Stimulated activated memory B cell treated with anti-CD40 and anti-IgM and Interleukin-4, amounts not matched to agents 10 μg/mL and 1 μg/mL and 100 μg/mL, for 72 hours (primary cell): ENCODE data around the gene PAK6.

Experiments used
- ATAC-seq: fragments of 150-1000 bp; cut with Tn5 transposase; 2 replicates; pipeline ENCODE4 v1.10.0; 2021
- H3K27ac Mint-ChIP-seq: one replicate; pipeline ENCODE4 v1.8.0; 2022; ENCODE audit warnings: mild to moderate bottlenecking, mixed read lengths
- H3K27me3 Mint-ChIP-seq: one replicate; pipeline ENCODE4 v1.8.0; 2022; ENCODE audit warnings: mixed read lengths
- H3K36me3 Mint-ChIP-seq: one replicate; pipeline ENCODE4 v1.8.0; 2022; ENCODE audit warnings: mixed read lengths
- H3K4me1 Mint-ChIP-seq: one replicate; pipeline ENCODE4 v1.8.0; 2022; ENCODE audit warnings: mixed read lengths
- H3K4me3 Mint-ChIP-seq: one replicate; pipeline ENCODE4 v1.8.0; 2022; ENCODE audit warnings: mild to moderate bottlenecking, moderate library complexity, mixed read lengths
- H3K9me3 Mint-ChIP-seq: one replicate; pipeline ENCODE4 v1.8.0; 2022; ENCODE audit warnings: mixed read lengths

PAK6 gene

DNA sequence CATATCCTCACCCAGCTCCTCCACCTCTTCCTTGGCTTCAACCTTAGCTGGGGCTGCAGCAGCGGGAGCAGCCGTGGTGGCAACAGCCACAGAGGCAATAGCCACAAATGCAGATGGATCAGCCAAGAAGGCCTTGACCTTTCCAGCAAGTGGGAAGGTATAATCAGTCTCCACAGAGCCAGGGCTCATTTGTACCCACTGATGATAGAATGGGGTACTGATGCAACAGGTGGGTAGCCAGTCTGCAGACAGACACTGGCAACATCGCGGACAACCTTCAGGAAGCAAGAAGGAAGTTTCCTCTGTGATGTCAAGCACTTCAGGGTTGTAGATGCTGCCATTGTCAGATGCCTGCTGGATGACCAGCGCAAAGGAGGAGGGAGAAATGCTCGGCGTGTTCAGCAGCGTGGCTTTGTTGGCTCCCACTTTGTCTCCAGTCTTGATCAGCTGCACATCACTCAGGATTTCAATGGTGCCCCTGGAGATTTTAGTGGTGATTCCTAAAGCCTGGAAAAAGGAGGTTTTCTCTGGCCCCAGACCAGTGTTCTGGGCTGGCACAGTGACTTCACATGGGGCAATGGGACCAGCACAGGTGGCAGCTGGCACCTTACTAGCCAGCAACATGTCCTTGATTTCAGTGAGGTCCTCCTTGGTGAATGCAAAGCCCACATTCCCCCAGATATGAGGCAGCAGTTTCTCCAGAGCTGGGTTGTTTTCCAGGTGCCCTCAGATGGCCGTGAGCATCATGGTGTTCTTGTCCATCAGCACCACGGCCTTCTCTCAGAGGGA lies 73.7 kb downstream of the PAK6 start:
- no peak for ATAC-seq
- Mint-ChIP-seq H3K36me3 (no peaks in the 10 kb centered on the region), H3K27ac (no peak overlapping the region), H3K4me1 (peaks cover 38% of the 10 kb centered on the region), H3K4me3 (no peak overlapping the region), H3K9me3 (no peaks in the 10 kb centered on the region), H3K27me3 (peaks cover 22% of the 10 kb centered on the region)

DNA sequence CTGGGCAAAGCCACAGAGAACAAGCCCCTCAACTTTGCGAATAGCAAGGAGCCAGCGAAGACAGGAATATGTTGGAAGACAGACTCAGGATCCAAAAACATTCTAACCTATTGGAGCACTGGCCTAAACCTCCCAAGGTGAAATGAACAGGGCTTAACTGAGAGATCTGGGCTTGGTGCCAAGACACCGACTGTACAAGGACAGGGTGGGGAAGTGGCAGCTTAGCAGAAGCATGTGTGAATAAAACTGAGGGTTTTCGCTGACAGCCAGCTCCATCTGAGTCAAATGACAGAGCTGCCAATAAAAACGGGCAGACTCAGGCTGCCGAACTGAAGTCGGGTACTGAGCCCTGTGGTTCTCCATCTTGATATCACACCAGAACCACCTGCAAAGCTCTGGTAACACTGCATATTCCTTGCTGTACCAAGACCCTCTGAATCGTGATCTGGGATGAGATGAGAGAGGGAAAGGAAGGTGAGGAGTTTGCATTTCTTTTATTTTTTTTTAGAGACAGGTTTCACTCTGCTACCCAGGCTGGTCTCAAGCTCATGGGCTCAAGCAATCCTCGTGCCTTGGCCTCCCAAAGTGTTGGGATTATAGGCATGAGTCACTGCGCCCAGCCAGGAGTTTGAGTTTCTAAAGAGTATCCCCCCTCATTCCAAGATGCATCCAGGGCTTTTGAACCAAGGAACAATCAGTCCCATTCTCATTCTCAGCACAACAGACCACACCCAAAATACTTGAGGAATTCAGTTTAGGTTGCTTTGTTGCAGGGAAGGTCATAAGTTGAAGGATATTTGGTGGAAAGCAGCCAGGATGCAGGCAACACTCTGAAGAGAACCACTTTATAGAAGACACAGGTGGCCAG lies 74.9 kb downstream of the PAK6 start:
- no peak for ATAC-seq
- no peak overlapping the region for H3K27ac Mint-ChIP-seq
- H3K9me3 Mint-ChIP-seq, result no peaks in the 10 kb centered on the region
- H3K4me3 Mint-ChIP-seq, result no peak overlapping the region
- no peaks in the 10 kb centered on the region for H3K36me3 Mint-ChIP-seq
- H3K27me3 Mint-ChIP-seq, result peaks cover 22% of the 10 kb centered on the region
- H3K4me1 Mint-ChIP-seq, result peaks cover 27% of the 10 kb centered on the region

GRCh38 chr15:40314723-40315276 lies 75.9 kb downstream of the PAK6 start:
- H3K9me3 Mint-ChIP-seq, result no peaks in the 10 kb centered on the region
- H3K4me1 Mint-ChIP-seq, result peaks cover 16% of the 10 kb centered on the region
- H3K27ac Mint-ChIP-seq, result no peak overlapping the region
- H3K36me3 Mint-ChIP-seq, result no peaks in the 10 kb centered on the region
- H3K27me3 Mint-ChIP-seq, result peaks cover 22% of the 10 kb centered on the region
- ATAC-seq, result no peak
- H3K4me3 Mint-ChIP-seq, result no peak overlapping the region

- no peaks in the 10 kb centered on the region for H3K36me3 Mint-ChIP-seq
- H3K27me3 Mint-ChIP-seq, result peaks cover 22% of the 10 kb centered on the region
- H3K27ac Mint-ChIP-seq, result peak overlapping the region; percentile 27
- H3K4me1 Mint-ChIP-seq, result peaks cover 21% of the 10 kb centered on the region
- ATAC-seq, result no peak
- H3K9me3 Mint-ChIP-seq, result no peaks in the 10 kb centered on the region
- H3K4me3 Mint-ChIP-seq, result no peak overlapping the region
Measured at GRCh38 chr15:40316931-40317330, 78.1 kb downstream of the PAK6 start.

DNA sequence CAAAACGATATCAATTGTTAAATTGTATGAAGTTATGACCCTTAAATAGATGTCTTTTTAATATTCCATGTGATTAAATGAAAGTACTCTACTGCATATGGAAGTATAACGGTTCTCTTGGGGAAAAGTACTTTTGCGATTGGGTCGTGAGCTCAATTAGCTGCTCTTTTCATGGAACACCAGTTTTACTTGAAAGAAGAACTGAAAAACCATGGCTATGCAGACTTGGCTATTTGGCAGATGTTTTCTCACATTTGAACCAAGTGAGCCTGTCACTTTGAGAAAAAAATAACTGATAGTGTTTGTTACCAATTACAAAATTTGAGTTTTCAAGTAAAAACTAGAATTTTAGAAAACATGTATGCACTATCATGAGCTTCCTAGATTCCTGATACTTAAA lies 78.7 kb downstream of the PAK6 start:
- H3K27ac Mint-ChIP-seq, result peak overlapping the region; percentile 27
- ATAC-seq, result no peak
- peaks cover 22% of the 10 kb centered on the region for H3K27me3 Mint-ChIP-seq
- H3K36me3 Mint-ChIP-seq, result no peaks in the 10 kb centered on the region
- no peak overlapping the region for H3K4me3 Mint-ChIP-seq
- peaks cover 27% of the 10 kb centered on the region for H3K4me1 Mint-ChIP-seq
- no peaks in the 10 kb centered on the region for H3K9me3 Mint-ChIP-seq

DNA sequence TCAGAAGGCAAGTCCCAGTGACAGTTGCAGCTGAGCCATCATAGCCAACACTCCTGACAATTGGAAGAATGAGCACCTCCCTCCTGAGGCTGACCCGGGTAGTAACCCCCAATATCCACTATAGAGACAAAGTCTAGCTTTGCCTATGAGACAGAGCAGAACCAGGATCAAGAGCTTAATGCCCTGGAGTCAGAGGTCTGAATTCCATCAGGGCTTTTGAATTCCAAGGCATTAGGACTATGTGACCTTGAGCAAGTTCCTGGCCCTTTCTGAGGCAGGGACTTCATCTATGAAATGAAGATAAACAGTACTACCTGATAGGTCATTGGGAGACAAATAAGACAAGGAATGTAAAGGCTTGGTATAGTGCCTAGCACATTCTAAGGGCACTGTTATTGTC lies 81.5 kb downstream of the PAK6 start:
- Mint-ChIP-seq H3K27ac (no peak overlapping the region), H3K4me3 (no peak overlapping the region), H3K9me3 (no peaks in the 10 kb centered on the region), H3K4me1 (peaks cover 43% of the 10 kb centered on the region), H3K27me3 (peaks cover 19% of the 10 kb centered on the region), H3K36me3 (no peaks in the 10 kb centered on the region)
- ATAC-seq, result no peak

DNA sequence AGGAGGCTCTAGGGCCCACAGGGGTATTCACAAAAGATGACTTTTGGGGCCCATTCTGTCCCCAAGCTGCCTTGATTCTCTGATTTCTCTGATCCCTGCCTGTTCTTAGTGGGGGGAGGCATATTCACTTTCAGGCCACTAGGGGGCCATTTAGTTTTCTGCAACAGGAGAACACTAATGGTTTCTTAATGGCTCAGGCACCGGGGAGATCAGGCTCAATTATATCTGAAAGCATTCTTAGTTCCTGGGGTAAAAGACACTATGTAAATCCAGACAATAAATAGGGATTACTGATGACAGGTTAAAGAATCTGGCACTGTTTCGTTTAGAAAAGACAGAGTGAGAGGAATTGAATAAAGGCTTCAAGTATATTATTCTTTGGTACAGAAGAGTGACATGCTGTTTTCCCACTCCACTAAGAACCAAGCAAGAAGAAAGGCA lies 82.1 kb downstream of the PAK6 start:
- Mint-ChIP-seq H3K4me1 (peaks cover 45% of the 10 kb centered on the region), H3K4me3 (no peak overlapping the region), H3K27ac (no peak overlapping the region), H3K36me3 (no peaks in the 10 kb centered on the region), H3K9me3 (no peaks in the 10 kb centered on the region), H3K27me3 (peaks cover 14% of the 10 kb centered on the region)
- ATAC-seq, result no peak

GRCh38 chr15:40322531-40323238 lies 83.8 kb downstream of the PAK6 start:
- Mint-ChIP-seq H3K27me3 (no peaks in the 10 kb centered on the region), H3K27ac (peak overlapping the region; percentile 28), H3K4me3 (peak overlapping the region; percentile 74), H3K4me1 (peaks cover 33% of the 10 kb centered on the region), H3K9me3 (no peaks in the 10 kb centered on the region), H3K36me3 (no peaks in the 10 kb centered on the region)
- ATAC-seq, result no peak

DNA sequence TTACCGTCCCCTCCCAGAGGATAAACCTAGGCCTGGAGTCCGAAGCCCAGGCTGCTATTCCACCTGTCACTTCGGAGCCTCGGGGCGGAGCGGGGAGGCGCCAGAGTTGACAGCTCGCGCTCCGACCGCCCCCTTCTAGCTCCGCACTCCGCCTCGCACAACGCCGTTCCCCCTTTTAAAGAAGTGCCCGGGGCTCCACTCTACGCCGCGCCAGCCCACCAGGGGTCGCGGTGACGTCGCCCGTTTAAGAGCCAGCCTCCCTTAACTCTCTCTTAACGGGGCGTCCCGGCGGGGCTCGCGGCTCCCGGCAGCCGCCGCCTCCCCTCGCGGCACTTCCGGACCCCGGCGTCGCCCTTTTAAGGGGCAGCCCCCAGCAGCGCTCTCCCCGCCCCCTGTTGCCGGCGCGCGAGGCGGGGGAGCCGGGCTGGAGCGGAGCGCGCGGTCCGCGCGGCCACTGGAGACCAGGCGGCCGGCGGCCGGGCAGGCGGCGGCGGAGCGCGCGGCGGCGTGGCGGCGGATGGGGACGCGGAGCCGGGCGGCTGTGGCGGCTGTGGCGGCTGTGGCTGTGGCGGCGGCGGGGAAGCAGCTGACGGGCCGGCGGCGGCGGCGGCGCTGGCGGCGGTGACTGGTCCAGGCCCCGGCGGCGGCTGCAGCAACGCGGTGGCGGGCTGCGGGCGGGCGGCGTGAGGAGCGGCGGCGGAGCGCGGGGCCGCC lies 84.5 kb downstream of the PAK6 start, which contains the start of gene INAFM2:
Gene INAFM2, plus strand, starts transcription at position 454 of the 714 bp plus-strand sequence. CDS start 364 bp downstream, outside the sequence.
- H3K27ac Mint-ChIP-seq, result peak within 1 kb of the TSS; percentile 28
- H3K9me3 Mint-ChIP-seq, result no peaks in the 10 kb centered on the region
- H3K36me3 Mint-ChIP-seq, result no peaks in the 10 kb centered on the region
- H3K4me3 Mint-ChIP-seq, result peak within 1 kb of the TSS; percentile 74
- H3K27me3 Mint-ChIP-seq, result no peaks in the 10 kb centered on the region
- peaks cover 33% of the 10 kb centered on the region for H3K4me1 Mint-ChIP-seq
- ATAC-seq, result peak; percentile 97

GRCh38 chr15:40323953-40324937 lies 85.4 kb downstream of the PAK6 start:
- H3K27ac Mint-ChIP-seq, result no peak overlapping the region
- peak; percentile 22 for ATAC-seq
- no peaks in the 10 kb centered on the region for H3K36me3 Mint-ChIP-seq
- H3K4me3 Mint-ChIP-seq, result peak overlapping the region; percentile 64
- no peaks in the 10 kb centered on the region for H3K27me3 Mint-ChIP-seq
- H3K4me1 Mint-ChIP-seq, result peaks cover 33% of the 10 kb centered on the region
- no peaks in the 10 kb centered on the region for H3K9me3 Mint-ChIP-seq

GRCh38 chr15:40325188-40325587 lies 86.3 kb downstream of the PAK6 start:
- peaks cover 33% of the 10 kb centered on the region for H3K4me1 Mint-ChIP-seq
- H3K4me3 Mint-ChIP-seq, result peak overlapping the region; percentile 64
- no peaks in the 10 kb centered on the region for H3K36me3 Mint-ChIP-seq
- H3K27ac Mint-ChIP-seq, result no peak overlapping the region
- no peak for ATAC-seq
- H3K9me3 Mint-ChIP-seq, result no peaks in the 10 kb centered on the region
- H3K27me3 Mint-ChIP-seq, result no peaks in the 10 kb centered on the region

DNA sequence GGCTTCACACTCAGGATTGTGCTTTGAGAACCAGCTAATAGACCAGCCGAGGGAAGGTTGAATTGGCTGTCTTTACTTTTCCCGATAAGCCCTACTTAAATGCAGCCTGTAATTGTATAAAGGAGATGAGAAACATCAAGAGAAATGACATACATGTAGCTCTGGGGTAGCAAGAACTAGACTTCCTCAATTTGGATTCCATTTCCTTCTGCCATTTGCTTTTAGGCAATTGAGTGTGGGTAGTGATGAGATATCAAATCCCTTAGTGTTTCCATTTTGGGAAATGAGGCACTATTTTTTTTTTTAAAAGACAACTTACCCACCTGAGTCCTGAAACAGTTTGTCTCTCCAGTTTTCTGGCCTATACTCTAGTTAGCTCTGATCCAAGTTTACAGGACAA lies 86.8 kb downstream of the PAK6 start:
- H3K36me3 Mint-ChIP-seq, result no peaks in the 10 kb centered on the region
- H3K27me3 Mint-ChIP-seq, result no peaks in the 10 kb centered on the region
- H3K4me1 Mint-ChIP-seq, result peaks cover 32% of the 10 kb centered on the region
- H3K4me3 Mint-ChIP-seq, result no peak overlapping the region
- no peak for ATAC-seq
- H3K27ac Mint-ChIP-seq, result no peak overlapping the region
- H3K9me3 Mint-ChIP-seq, result no peaks in the 10 kb centered on the region
